Natural killer cell (primary cell): ENCODE data around the gene NR3C2. TPM values are rescaled to one million over a fixed set of nuclear protein-coding genes. Genes with fewer than 3 reads are reported as not detected.

Source experiments
- ATAC-seq, 3 donors: fragments of 150-1000 bp in 2 of 3; fragments of 200-7000 bp in 1 of 3; cut with Tn5 transposase; 1 replicate in 1 of 3; 2 replicates in 2 of 3; pipeline ENCODE4 v1.10.0; 2021; ENCODE audit warnings: mild to moderate bottlenecking in 2 of 3, moderate library complexity in 2 of 3
- DNase-seq, 2 donors: peaks; one replicate each; pipeline versions ENCODE4 v3.0.0 to v3.0.0-alpha.2; 2013 to 2021; ENCODE audit warnings: mixed read lengths in 1 of 2
- H3K27ac ChIP-seq: one replicate; pipeline ENCODE4 v1.5.1; 2013; ENCODE audit warnings: mild to moderate bottlenecking, low read length
- H3K27me3 ChIP-seq: one replicate; pipeline ENCODE4 v1.6.1; 2013; ENCODE audit warnings: low read length; ENCODE audit not compliant: control insufficient read depth, insufficient read depth
- H3K36me3 ChIP-seq: one replicate; pipeline ENCODE4 v1.6.1; 2013; ENCODE audit warnings: low read length; ENCODE audit not compliant: control insufficient read depth, insufficient read depth
- H3K4me1 ChIP-seq: one replicate; pipeline ENCODE4 v1.6.1; 2013; ENCODE audit warnings: low read length; ENCODE audit not compliant: control insufficient read depth, insufficient read depth
- H3K4me3 ChIP-seq: one replicate; pipeline ENCODE4 v1.5.1; 2013; ENCODE audit warnings: low read length
- H3K9me3 ChIP-seq: one replicate; pipeline ENCODE4 v1.6.1; 2013; ENCODE audit warnings: low read length; ENCODE audit not compliant: control insufficient read depth, insufficient read depth
- H3K27ac Mint-ChIP-seq, 2 donors: one replicate each; pipeline ENCODE4 v1.8.0; 2022; ENCODE audit warnings: mild to moderate bottlenecking in 2 of 2, mixed read lengths in 2 of 2, moderate library complexity in 1 of 2
- H3K27me3 Mint-ChIP-seq, 2 donors: one replicate each; pipeline ENCODE4 v1.8.0; 2022; ENCODE audit warnings: low read depth in 2 of 2, mixed read lengths in 2 of 2
- H3K36me3 Mint-ChIP-seq: one replicate; pipeline ENCODE4 v1.8.0; 2022; ENCODE audit warnings: mixed read lengths
- H3K4me1 Mint-ChIP-seq, 2 donors: one replicate each; pipeline ENCODE4 v1.8.0; 2022; ENCODE audit warnings: mixed read lengths in 2 of 2
- H3K4me3 Mint-ChIP-seq: one replicate; pipeline ENCODE4 v1.8.0; 2022; ENCODE audit warnings: mild to moderate bottlenecking, moderate library complexity, mixed read lengths
- H3K9me3 Mint-ChIP-seq, 2 donors: one replicate each; pipeline ENCODE4 v1.8.0; 2022; ENCODE audit warnings: mixed read lengths in 2 of 2
- WGBS: methylation state at CpG from one replicate; pipeline ENCODE4 v1.1.7; 2013; ENCODE audit warnings: missing lambda C conversion rate; ENCODE audit not compliant: insufficient coverage; 5-methylcytosine and 5-hydroxymethylcytosine counted together
- intact Hi-C: fragments of 100-400 bp; cut with micrococcal nuclease; formaldehyde crosslinking; loops from one replicate; pipeline ENCODE4 v1.14.2; 2022
- total RNA-seq, 4 donors: library from RNA; stranded (reverse); fragments of 120-200 nt in 1 of 4; gene quantifications; one replicate each; pipeline versions ENCODE4 v1.2.3 to v1.2.4, GENCODE V29; 2013 to 2022
- TF ChIP-seq, protein P1 (sequence below): fragments of 200-600 bp; IDR thresholded peaks from one replicate; pipeline ENCODE4 v1.8.0; 2022; ENCODE audit warnings: antibody characterized with exemption

The NR3C2 gene
- total RNA-seq, 3 donors from 2014 or later (not counting 1 experiment from before 2014, with no cell fraction given), result 4.2 to 8.6 (median 6.3) TPM

DNA sequence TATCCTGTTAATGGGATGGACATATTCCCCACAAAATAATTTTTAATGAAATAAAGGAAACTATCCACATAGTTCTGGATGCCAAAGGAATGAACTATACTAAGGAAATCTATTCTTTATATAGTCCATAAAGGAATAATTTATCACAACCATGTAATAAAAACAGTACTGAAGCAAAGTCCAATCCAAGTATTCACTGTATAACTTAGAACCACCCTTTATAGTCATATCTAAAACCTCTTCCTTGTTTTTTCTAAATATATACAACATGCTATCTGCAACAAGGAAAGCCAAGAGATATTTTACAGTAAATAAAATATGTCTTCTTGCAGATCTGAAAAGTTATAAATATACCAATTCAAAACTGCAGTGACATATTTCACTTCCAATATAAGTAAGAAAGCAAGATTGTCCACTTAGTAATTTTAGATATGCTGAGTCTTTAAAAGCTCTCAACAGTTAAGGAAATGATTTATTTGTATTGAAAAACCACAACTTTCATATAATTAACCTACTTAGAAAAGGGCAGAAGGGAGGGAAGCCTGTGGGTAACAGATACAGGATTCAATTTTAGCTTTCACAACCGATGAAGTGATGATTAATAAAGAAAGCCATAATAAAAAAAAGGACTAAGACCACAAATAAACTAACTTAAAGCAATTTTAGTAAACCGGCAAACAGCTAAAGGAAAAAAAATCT, 8.0 kb downstream of the NR3C2 start:
- no peaks in the 10 kb centered on the region for H3K9me3 Mint-ChIP-seq
- H3K27ac Mint-ChIP-seq, result no peak overlapping the region
- no CpG with 5 or more reads among the region's 2 CpGs for WGBS
- no peak overlapping the region for H3K4me3 ChIP-seq
- no peak overlapping the region for H3K27ac ChIP-seq
- H3K9me3 ChIP-seq, result no peaks in the 10 kb centered on the region
- TF ChIP-seq, protein P1, sequence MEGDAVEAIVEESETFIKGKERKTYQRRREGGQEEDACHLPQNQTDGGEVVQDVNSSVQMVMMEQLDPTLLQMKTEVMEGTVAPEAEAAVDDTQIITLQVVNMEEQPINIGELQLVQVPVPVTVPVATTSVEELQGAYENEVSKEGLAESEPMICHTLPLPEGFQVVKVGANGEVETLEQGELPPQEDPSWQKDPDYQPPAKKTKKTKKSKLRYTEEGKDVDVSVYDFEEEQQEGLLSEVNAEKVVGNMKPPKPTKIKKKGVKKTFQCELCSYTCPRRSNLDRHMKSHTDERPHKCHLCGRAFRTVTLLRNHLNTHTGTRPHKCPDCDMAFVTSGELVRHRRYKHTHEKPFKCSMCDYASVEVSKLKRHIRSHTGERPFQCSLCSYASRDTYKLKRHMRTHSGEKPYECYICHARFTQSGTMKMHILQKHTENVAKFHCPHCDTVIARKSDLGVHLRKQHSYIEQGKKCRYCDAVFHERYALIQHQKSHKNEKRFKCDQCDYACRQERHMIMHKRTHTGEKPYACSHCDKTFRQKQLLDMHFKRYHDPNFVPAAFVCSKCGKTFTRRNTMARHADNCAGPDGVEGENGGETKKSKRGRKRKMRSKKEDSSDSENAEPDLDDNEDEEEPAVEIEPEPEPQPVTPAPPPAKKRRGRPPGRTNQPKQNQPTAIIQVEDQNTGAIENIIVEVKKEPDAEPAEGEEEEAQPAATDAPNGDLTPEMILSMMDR, result no peak
- no peak overlapping the region for H3K4me3 Mint-ChIP-seq
- no peaks in the 10 kb centered on the region for H3K36me3 ChIP-seq
- intact Hi-C loops, result no loop called here
- ATAC-seq (no peak), DNase-seq (no peak)
- no peaks in the 10 kb centered on the region for H3K36me3 Mint-ChIP-seq
- H3K27me3 ChIP-seq, result peaks cover 3% of the 10 kb centered on the region
- peaks cover 8 to 9% of the 10 kb centered on the region in 2 donors for H3K4me1 Mint-ChIP-seq
- H3K27me3 Mint-ChIP-seq, result peaks cover 18 to 56% of the 10 kb centered on the region in 2 donors
- no peaks in the 10 kb centered on the region for H3K4me1 ChIP-seq

DNA sequence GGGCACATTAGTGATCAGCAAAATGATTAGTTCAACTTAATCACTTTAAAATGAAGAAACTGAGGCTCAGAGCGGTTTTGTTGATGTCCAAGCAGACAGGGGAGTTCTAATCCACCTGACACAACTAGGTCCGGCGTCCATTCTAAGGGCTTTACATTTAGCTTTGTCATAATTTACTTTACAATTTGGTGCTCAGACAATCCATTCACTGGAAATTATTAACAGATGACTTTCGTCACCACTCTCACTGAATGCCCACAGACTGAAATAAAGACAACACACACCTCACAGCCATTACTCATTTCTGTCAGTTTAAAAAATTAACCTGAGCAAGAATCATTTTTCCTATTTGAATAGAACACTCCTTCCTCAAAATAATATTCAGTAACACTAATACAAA, 10.8 kb downstream of the NR3C2 start:
- Histone ChIP-seq H3K27ac (no peak overlapping the region), H3K4me3 (no peak overlapping the region), H3K4me1 (no peaks in the 10 kb centered on the region), H3K9me3 (no peaks in the 10 kb centered on the region), H3K36me3 (no peaks in the 10 kb centered on the region), H3K27me3 (peaks cover 3% of the 10 kb centered on the region)
- 89% methylated on average over 4 of the region's 4 CpGs for WGBS
- no peaks in the 10 kb centered on the region for H3K9me3 Mint-ChIP-seq
- peaks cover 8 to 9% of the 10 kb centered on the region in 2 donors for H3K4me1 Mint-ChIP-seq
- TF ChIP-seq, protein P1, result no peak
- DNase-seq, result no peak
- ATAC-seq, result no peak
- peaks cover 25 to 47% of the 10 kb centered on the region in 2 donors for H3K27me3 Mint-ChIP-seq
- no peak overlapping the region for H3K4me3 Mint-ChIP-seq
- intact Hi-C loops, result no loop called here
- H3K36me3 Mint-ChIP-seq, result no peaks in the 10 kb centered on the region
- H3K27ac Mint-ChIP-seq, result no peak overlapping the region

DNA sequence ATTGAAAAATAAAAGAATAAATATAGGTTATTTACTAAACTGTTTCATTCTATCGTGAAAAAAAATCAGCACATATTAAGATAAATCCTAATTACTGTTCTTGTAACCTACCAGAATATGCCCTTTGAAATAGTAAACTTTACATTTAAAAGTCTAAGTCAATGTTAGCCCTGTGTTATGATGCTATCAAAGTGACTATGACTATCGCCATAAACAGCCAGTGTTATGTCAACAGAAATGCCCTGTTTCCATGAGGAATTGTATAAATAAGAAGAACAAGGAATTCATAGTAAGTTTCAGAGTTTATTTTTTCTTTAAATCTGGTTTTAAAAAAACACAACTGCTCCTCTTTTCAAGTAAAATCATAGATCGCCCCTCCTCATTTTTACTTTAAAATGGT, 11.4 kb downstream of the NR3C2 start:
- H3K4me1 Mint-ChIP-seq, result peaks cover 8 to 9% of the 10 kb centered on the region in 2 donors

More for the DNA sequence above, 11.4 kb downstream of the NR3C2 start:
- TF ChIP-seq, protein P1, result no peak
- WGBS, result 100% methylated on average over 1 of the region's 3 CpGs
- Mint-ChIP-seq H3K36me3 (no peaks in the 10 kb centered on the region), H3K27me3 (peaks cover 25 to 42% of the 10 kb centered on the region in 2 donors), H3K9me3 (no peaks in the 10 kb centered on the region), H3K27ac (no peak overlapping the region), H3K4me3 (no peak overlapping the region)
- Histone ChIP-seq H3K9me3 (no peaks in the 10 kb centered on the region), H3K4me3 (no peak overlapping the region), H3K27ac (no peak overlapping the region), H3K27me3 (peaks cover 3% of the 10 kb centered on the region), H3K36me3 (no peaks in the 10 kb centered on the region), H3K4me1 (no peaks in the 10 kb centered on the region)
- DNase-seq (no peak), ATAC-seq (no peak)
- intact Hi-C loops, result no loop called here
